ENCODE measurements around the gene GMPR2.
"Not testable (repeated sequence)": the region's sequence is repeated elsewhere in the genome, so short reads cannot be mapped to it uniquely, and the experiment has no call there.

GMPR2 gene

GRCh38 chr14:24203249-24203886, 29.4 kb upstream of the GMPR2 start:
- not testable (repeated sequence) for DNase-seq

DNA sequence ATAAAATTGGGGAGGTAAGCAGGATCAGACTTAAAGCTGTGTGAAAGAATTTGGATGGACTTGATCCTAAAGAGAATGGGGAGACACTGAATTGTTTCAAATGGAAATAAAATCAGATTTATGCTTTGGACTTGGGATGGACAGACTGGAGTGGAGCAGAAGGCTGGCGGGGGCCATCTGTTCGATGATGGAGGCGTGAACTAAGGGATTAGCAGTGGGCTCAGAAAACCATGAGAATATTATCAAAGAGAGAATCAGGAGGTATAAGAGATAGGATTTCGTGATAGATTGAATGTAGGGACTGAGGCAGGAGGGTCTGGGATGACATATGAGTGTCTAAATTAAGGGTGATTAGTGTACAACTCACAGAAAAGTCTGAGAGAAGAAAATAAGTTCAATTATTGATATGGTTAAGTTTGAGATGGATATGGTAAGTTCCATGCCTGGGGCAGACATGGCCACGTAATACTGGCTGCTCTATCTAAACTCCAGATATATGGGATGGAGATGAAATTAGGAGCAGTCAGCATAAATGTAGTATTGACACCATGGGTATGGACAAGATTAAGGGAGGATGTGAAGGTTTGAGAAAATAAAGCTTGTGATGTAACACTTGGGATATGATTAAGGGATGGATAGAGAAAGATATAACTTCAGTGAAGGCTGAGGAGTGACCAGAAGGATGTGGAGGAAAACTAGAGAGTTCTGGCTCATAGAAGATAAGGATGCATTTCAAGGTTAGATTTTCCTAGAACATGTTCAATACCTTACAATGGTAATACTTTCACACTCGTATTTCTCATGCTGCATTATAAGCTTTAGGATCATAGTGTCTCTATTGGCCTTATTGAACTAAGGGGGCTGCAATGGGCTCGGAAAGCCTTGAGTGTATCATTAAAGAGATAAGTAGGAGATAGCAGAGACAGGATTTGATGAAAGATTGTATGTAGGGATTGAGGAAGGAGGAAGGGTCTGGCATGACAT, 28.3 kb upstream of the GMPR2 start:
- DNase-seq, result no peak

DNA sequence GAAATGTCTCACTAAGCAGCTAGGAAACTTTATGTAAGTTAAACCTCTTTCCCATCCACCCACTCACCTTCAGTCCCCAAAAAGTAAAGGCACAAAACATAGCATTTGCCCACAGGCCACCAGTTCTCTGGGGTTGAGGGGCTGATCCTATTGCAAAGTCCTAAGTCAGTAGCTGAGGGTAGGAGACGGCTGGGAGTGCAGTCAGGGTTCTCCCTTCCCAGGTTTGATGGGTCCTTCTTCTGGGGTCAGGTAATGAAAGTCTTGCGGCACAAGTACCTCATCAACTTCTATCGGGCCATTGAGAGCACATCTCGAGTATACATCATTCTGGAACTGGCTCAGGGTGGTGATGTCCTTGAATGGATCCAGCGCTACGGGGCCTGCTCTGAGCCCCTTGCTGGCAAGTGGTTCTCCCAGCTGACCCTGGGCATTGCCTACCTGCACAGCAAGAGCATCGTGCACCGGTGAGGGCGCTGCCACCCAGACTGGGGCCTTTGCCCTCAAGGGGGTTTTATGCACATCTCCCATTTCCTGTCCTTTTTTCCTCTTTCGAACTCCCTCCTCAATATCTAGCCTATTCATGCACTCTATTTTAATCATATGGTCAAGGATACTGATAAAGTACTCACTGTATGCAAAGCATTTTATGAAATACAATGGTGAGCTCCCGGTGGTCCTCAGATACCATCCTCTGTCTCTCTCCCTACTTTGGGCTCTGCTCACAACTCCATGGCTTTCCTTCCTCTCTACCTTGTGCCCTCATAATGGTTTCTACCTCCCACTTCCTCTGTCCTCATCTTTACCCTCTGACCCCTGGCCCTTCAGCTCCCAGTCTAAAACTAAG, 26.2 kb upstream of the GMPR2 start:
- no peak for DNase-seq

GRCh38 chr14:24207104-24207551, 25.6 kb upstream of the GMPR2 start:
- DNase-seq, result no peak

DNA sequence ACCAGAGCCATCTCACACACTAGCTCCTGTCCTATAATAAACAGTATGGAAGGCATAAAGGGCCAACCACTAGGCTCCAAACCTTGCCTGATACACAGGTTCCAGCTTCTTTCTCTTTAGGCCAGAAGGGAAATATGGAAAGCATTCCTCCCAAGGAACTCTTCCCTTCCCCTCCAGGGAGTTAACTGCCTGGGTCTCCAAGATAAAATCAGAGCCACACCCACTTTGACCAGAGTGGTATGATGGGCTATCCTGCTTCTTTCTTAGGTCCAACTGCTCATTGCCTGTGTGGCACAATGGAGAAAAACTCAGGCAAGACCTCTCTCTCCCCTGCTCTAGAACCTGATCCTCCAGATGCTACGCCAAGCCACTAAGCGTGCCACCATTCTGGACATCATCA, 25.1 kb upstream of the GMPR2 start:
- DNase-seq, result no peak

GRCh38 chr14:24211311-24211710, 21.4 kb upstream of the GMPR2 start:
- DNase-seq, result no peak

GRCh38 chr14:24212924-24213865, 19.5 kb upstream of the GMPR2 start, which contains the start of gene CHMP4A:
CHMP4A (minus strand) TSS chr14:24213488; CDS start chr14:24213439, 49 bp downstream.
- DNase-seq, result peak; percentile 94 to 97

GRCh38 chr14:24213866-24214662, 18.7 kb upstream of the GMPR2 start:
- no peak for DNase-seq

DNA sequence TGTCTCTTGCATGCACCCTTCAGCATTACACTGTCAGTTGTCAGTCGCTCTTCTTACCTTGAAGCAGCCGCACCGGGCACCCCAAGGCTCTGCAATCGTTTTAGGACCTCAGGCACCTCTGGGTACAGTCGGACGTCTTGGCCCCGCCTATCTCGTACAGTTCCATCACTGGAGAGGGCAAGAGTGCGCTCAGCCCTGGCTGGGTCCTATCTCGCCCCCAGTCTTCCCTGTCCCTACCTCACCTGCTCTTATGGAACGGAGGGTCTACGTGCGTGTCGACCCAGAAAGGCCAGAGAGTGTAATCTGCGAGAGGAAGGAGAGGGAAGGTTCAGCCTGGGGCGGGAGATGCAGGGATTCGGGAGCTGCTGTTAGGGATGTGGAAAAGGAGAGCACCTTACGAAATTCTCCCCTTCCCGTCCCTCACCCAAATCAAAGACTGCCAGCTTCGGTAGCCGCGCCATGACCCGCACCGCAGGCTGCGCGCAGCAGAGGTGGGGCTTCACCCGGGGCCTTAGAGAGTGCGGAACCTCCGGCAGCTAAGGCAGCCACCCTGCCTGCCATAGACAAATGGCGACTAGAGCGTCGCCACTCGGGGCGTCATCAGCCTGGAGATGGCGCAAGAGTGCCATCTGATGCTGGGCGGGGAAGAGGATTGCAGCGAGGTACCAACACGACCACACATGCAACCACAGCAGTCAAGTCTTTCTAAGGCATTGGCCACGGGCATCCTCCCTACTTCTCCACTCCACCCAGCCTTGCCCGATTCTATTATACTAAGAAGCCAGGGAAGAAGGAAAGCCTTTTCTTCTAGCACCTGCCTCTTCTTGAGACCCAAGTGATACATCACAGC, 17.0 kb upstream of the GMPR2 start, which contains the start of gene MDP1:
MDP1 (minus strand) TSS at position 572 of the 850 bp plus-strand sequence; CDS start at position 461, 111 bp downstream.
- peak; percentile 64 to 92 for DNase-seq

- DNase-seq, result no peak
These were observed 16.4 kb upstream of the GMPR2 start for GRCh38 chr14:24216345-24216699.

DNA sequence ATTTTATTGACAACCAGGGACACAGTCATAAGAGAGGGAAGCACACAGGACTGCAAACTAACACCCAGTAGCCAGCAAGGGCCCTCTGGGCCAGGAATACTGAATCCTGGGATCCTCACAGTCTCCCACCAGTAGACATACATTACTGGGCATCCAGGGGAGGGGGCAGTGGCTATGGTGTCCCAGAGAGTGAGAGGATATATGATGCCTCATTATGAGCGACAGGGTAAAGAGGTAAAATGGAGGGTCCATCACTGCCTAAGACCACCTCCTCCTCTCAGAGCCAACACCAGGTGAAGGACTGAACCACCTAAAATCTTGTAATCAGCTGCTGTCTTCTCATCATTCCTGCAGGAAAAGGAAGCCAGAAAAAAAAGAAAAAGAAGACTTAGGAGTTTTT, 15.9 kb upstream of the GMPR2 start:
- not testable (repeated sequence) for DNase-seq

DNA sequence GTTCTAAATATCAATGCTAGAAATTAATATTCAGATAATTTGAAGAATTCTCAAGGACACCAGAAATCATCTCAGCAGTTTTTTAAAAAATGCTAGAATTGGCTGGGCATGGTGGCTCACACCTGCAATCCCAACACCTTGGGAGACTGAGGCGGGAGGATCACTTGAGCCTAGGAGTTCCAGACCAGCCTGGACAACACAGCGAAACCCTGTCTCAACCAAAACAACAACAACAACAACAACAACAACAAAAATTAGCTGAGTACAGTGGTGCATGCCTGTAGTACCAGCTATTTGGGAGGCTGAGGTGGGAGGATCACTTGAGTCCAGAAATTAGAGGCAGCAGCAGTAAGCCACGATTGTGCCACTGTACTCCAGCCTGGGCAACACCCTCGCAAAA, 13.6 kb upstream of the GMPR2 start:
- DNase-seq, result no peak

- no peak for DNase-seq
These were observed 13.2 kb upstream of the GMPR2 start for GRCh38 chr14:24219521-24219920.

GRCh38 chr14:24222987-24223386, 9.7 kb upstream of the GMPR2 start:
- DNase-seq, result not testable (repeated sequence)

- no peak for DNase-seq
These were observed 8.1 kb upstream of the GMPR2 start for GRCh38 chr14:24224618-24225071.

DNA sequence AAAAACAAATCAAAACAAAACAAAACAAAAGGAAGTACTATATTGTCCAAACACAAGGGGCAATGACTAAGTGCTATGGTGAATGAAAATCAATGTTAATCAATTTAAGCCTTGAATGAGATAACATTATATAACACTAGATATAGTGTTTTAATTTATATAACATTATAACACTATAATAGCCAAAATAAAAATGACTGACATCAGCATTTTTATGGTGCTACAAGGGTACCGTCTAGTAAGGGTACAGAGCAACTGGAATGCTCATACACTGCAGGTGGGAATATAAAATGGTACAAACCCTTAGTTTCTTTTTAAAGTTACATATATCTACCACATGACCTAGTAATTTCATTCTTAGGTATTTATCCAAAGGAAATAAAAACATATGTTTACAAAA, 6.3 kb upstream of the GMPR2 start:
- no peak for DNase-seq

DNA sequence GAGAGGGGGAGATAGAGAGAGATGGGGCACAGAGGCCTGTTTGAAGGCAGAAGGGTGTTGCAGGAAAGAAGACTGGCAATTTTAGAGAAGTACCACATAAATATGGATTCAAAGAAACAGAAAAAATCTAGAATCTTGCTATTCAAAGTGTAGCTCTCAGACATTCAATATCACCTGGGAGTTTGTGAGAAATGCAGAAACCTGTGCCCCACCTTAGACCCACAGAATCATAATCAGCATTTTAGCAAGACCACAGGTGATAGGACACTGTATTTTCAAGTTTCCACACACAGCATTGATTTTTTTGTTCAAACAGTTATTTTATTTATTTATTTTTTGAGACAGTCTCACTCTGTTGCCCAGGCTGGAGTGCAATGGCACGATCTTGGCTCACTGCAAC, 3.8 kb upstream of the GMPR2 start:
- DNase-seq, result no peak

DNA sequence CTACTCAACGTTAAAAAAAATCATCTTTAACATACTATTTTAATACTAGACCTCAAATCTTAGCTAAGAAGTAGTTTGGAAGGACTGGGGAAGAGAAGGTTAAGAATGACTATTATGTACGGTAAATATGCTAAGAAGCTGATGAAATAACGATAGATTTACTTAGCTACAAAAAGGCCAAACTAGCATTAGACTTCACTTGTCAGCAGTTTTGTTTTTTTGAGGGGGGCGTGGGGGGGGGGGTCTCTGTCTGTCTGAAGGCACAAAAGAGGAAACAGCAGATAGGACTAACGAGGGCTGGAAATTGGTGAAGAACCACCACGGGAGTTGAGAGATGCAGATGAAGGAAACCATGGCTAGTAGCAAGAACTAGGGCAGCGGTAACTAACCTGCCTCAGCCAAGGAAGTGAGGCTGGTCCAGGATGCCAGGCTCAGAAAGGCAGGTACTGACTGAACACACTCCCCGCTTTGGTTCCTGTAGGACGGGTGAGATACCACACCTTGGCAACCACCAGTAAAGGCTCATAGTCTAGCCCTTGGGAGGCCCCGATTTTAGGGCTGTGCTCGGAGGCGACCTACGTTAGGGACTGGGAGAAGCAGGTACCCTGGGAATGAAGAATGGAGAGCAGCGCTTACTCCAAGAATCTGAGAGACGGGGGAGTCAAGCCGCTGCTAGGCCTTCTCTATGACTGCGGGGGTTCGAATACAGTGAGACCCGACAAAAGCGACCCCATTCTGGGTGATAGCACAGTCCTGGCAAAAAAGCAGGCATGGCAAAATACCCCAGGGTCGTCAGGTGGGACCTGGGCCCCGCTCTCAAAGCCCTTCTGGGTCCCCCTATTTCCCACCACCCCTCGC, 1.2 kb upstream of the GMPR2 start:
- peak in 1 of 2 experiments; percentile 59 for DNase-seq

Data from NCI-H526 (cell line).